ENCODE data around the gene ITGA8. TPM values are rescaled to one million over a fixed set of nuclear protein-coding genes. Genes with fewer than 3 reads are reported as not detected.
"Not testable (repeated sequence)": the region's sequence is repeated elsewhere in the genome, so short reads cannot be mapped to it uniquely, and the experiment has no call there.

ITGA8 gene
- total and polyA plus RNA-seq, 4 donors = 149 to 885 (median 426) TPM

GRCh38 chr10:15485027-15485426, 234.7 kb downstream of the ITGA8 start:
- no peaks in the 10 kb centered on the region for H3K9me3 ChIP-seq (ENCODE audit: control insufficient read depth, low read length)
- H3K4me1 ChIP-seq (ENCODE audit: control insufficient read depth in 1 of 2, insufficient read depth in 2 of 2, low read length in 2 of 2) = peaks cover 5 to 6% of the 10 kb centered on the region in 2 donors
- ATAC-seq (ENCODE audit: low FRiP score) = no peak
- DNase-seq = no peak
- no peak overlapping the region for H3K4me3 ChIP-seq (ENCODE audit: low read length in 2 of 2)
- intact Hi-C loops (cut with DNase I) = loop anchor here (2.0 to 10.0 kb wide), 6 partner anchors 44 to 310 kb away; no protein-coding TSS in a partner anchor
- H3K36me3 ChIP-seq (ENCODE audit: control insufficient read depth in 1 of 2, insufficient read depth in 2 of 2, low read length in 1 of 2) = no peaks in the 10 kb centered on the region
- 4 to 8% methylated on average over 3 of the region's 3 CpGs for WGBS, 2 donors
- H3K27me3 ChIP-seq (ENCODE audit: control insufficient read depth in 1 of 2, insufficient read depth in 2 of 2, low read length in 1 of 2) = no peaks in the 10 kb centered on the region
- H3K27ac ChIP-seq (ENCODE audit: low read depth in 1 of 2, low read length in 2 of 2) = peak overlapping the region; percentile 72 to 95

DNA sequence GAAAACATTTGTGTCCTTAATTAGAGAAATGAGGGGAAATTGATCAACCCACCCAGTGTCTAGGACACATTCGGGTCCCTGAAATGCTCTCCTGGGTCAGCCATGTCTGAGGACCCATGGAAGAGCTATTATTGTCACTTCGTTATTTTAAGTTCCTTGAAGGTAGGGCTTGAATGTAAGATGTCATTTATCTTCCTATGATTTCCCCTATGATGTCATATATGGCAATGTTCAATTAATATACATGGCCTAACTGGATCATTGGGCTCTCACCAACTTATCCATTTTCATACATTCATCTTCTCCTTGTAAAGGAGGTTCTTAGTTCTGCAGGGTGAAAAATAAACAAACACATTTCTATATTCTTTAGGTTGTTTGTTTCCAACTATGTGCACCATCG, 235.6 kb downstream of the ITGA8 start:
- Histone ChIP-seq H3K4me1 (ENCODE audit: control insufficient read depth in 1 of 2, insufficient read depth in 2 of 2, low read length in 2 of 2) (peaks cover 5 to 6% of the 10 kb centered on the region in 2 donors), H3K36me3 (ENCODE audit: control insufficient read depth in 1 of 2, insufficient read depth in 2 of 2, low read length in 1 of 2) (no peaks in the 10 kb centered on the region), H3K27ac (ENCODE audit: low read depth in 1 of 2, low read length in 2 of 2) (peak overlapping the region; percentile 83 to 90), H3K9me3 (ENCODE audit: control insufficient read depth, low read length) (no peaks in the 10 kb centered on the region), H3K27me3 (ENCODE audit: control insufficient read depth in 1 of 2, insufficient read depth in 2 of 2, low read length in 1 of 2) (no peaks in the 10 kb centered on the region), H3K4me3 (ENCODE audit: low read length in 2 of 2) (no peak overlapping the region)
- intact Hi-C loops (cut with DNase I) = loop anchor here in 1 of 2 donors (2.0 to 10.0 kb wide), 2 partner anchors 43 to 311 kb away; no protein-coding TSS in a partner anchor
- DNase-seq (no peak), ATAC-seq (ENCODE audit: low FRiP score) (no peak)
- WGBS, 2 donors = 60 to 61% methylated on average over 3 of the region's 3 CpGs

DNA sequence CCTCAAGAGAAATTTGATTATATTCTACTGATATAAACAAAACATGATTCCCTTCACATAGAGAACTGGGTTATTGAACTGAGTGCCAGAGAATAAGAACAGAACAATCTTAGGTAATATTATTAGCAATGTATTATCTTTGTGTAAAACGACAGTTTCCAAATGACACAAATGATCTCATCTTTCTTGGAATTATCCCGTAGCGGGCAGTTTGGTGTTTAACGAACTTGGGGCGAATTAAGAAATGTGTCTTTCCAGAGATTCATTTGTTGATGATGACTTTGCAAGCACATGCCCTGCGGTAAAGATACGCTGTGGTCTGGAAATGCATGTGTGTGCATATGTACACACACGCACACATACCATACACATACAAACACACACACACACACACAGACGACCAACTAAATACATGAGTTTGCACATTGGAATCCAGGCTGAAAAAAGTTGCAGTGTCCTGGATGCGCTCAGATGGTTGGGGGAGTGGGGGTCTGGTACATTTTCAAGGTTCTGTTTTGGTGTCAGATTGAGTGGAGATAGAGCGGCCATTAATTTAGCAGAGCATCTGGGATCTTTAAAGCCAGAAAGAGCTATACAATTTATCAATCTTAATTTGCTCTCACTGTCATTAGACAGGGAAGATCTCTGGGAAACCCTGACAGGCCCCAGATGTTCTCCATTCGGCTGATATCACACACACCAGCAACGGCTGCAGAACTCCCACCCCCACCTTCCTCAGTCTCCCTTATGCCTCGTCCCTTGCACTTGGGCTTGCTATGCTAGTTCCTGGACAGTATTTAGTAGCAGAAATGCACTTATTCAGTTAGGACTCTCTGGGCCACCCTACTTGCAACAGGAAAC, 236.3 kb downstream of the ITGA8 start:
- 19 to 23% methylated on average over 14 of the region's 14 CpGs for WGBS, 2 donors
- Histone ChIP-seq H3K4me1 (ENCODE audit: control insufficient read depth in 1 of 2, insufficient read depth in 2 of 2, low read length in 2 of 2) (peaks cover 5 to 6% of the 10 kb centered on the region in 2 donors), H3K9me3 (ENCODE audit: control insufficient read depth, low read length) (no peaks in the 10 kb centered on the region), H3K27me3 (ENCODE audit: control insufficient read depth in 1 of 2, insufficient read depth in 2 of 2, low read length in 1 of 2) (no peaks in the 10 kb centered on the region), H3K36me3 (ENCODE audit: control insufficient read depth in 1 of 2, insufficient read depth in 2 of 2, low read length in 1 of 2) (no peaks in the 10 kb centered on the region), H3K4me3 (ENCODE audit: low read length in 2 of 2) (no peak overlapping the region), H3K27ac (ENCODE audit: low read depth in 1 of 2, low read length in 2 of 2) (peak overlapping the region; percentile 83 to 90)
- ATAC-seq (ENCODE audit: low FRiP score) (no peak), DNase-seq (no peak)
- intact Hi-C loops (cut with DNase I) = loop anchor here in 1 of 2 donors (2.0 to 10.0 kb wide), 2 partner anchors 43 to 311 kb away; no protein-coding TSS in a partner anchor

- H3K4me3 ChIP-seq (ENCODE audit: low read length in 2 of 2) = no peak overlapping the region
- no peak overlapping the region for H3K27ac ChIP-seq (ENCODE audit: low read depth in 1 of 2, low read length in 2 of 2)
Observed at GRCh38 chr10:15482156-15482555, 237.6 kb downstream of the ITGA8 start.

DNA sequence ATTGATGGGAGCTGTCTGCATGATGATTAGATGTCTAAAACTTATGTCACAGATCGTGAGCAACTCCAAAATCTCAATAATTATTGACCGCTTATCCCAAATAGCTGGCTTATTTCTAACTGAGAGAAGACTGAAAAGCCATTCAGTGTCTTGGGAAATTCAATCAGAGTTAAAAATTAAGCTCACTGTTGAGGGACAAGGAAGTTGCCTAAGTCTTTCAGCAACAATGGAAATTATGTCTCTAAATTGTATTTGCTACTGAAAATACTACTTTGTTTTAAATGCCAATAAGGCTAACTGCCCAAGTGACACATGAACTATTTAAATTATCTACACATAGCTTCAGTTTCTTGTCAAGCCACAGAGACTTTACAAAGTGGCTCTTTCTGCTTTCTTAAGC, 240.8 kb downstream of the ITGA8 start:
- 91 to 95% methylated on average over 2 of the region's 2 CpGs for WGBS, 2 donors
- Histone ChIP-seq H3K27ac (ENCODE audit: low read depth in 1 of 2, low read length in 2 of 2) (no peak overlapping the region), H3K36me3 (ENCODE audit: control insufficient read depth in 1 of 2, insufficient read depth in 2 of 2, low read length in 1 of 2) (no peaks in the 10 kb centered on the region), H3K27me3 (ENCODE audit: control insufficient read depth in 1 of 2, insufficient read depth in 2 of 2, low read length in 1 of 2) (no peaks in the 10 kb centered on the region), H3K4me1 (ENCODE audit: control insufficient read depth in 1 of 2, insufficient read depth in 2 of 2, low read length in 2 of 2) (peaks cover 6 to 9% of the 10 kb centered on the region in 2 donors), H3K9me3 (ENCODE audit: control insufficient read depth, low read length) (no peaks in the 10 kb centered on the region), H3K4me3 (ENCODE audit: low read length in 2 of 2) (no peak overlapping the region)
- no peak for ATAC-seq (ENCODE audit: low FRiP score)
- intact Hi-C loops (cut with DNase I) = no loop called here
- DNase-seq = no peak

More at GRCh38 chr10:15482156-15482555, 237.6 kb downstream of the ITGA8 start:
- intact Hi-C loops (cut with DNase I) = loop anchor here in 1 of 2 donors (10.0 kb wide), 1 partner anchor 313 kb away; no protein-coding TSS in a partner anchor
- H3K36me3 ChIP-seq (ENCODE audit: control insufficient read depth in 1 of 2, insufficient read depth in 2 of 2, low read length in 1 of 2) = no peaks in the 10 kb centered on the region
- H3K27me3 ChIP-seq (ENCODE audit: control insufficient read depth in 1 of 2, insufficient read depth in 2 of 2, low read length in 1 of 2) = no peaks in the 10 kb centered on the region
- H3K9me3 ChIP-seq (ENCODE audit: control insufficient read depth, low read length) = no peaks in the 10 kb centered on the region
- DNase-seq = no peak
- H3K4me1 ChIP-seq (ENCODE audit: control insufficient read depth in 1 of 2, insufficient read depth in 2 of 2, low read length in 2 of 2) = peaks cover 6% of the 10 kb centered on the region in 2 donors
- WGBS, 2 donors = 3% methylated on average over 2 of the region's 2 CpGs
- ATAC-seq (ENCODE audit: low FRiP score) = peak; percentile 31

DNA sequence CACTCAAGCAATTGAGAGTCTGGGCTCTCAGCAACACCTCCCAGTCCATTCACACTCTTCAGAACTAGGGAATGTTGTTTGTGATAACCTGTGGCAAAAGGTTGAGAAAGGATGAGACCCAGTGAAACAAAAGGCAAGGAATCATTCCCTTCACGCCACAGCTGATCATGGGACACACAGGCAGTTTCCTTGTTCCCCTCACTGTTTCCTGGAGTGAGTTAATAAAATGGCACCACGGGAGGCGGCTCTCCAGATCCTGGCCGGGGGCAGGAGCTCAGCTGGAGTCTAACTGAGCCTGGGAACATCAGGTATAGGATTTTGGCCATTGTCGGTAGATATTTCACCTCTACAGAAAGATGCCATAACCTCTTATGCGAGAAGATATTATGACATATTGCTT, 241.3 kb downstream of the ITGA8 start:
- ATAC-seq (ENCODE audit: low FRiP score) (no peak), DNase-seq (no peak)
- no peak overlapping the region for H3K4me3 ChIP-seq (ENCODE audit: low read length in 2 of 2)
- no peak overlapping the region for H3K27ac ChIP-seq (ENCODE audit: low read depth in 1 of 2, low read length in 2 of 2)
- peaks cover 6 to 7% of the 10 kb centered on the region in 2 donors for H3K4me1 ChIP-seq (ENCODE audit: control insufficient read depth in 1 of 2, insufficient read depth in 2 of 2, low read length in 2 of 2)
- H3K9me3 ChIP-seq (ENCODE audit: control insufficient read depth, low read length) = no peaks in the 10 kb centered on the region
- H3K36me3 ChIP-seq (ENCODE audit: control insufficient read depth in 1 of 2, insufficient read depth in 2 of 2, low read length in 1 of 2) = no peaks in the 10 kb centered on the region
- no peaks in the 10 kb centered on the region for H3K27me3 ChIP-seq (ENCODE audit: control insufficient read depth in 1 of 2, insufficient read depth in 2 of 2, low read length in 1 of 2)
- WGBS, 2 donors = 87 to 90% methylated on average over 6 of the region's 6 CpGs
- intact Hi-C loops (cut with DNase I) = no loop called here

GRCh38 chr10:15476337-15476736, 243.4 kb downstream of the ITGA8 start:
- DNase-seq (no peak), ATAC-seq (ENCODE audit: low FRiP score) (no peak)
- Histone ChIP-seq H3K27ac (ENCODE audit: low read depth in 1 of 2, low read length in 2 of 2) (peak overlapping the region in 1 of 2 donors; percentile 82), H3K9me3 (ENCODE audit: control insufficient read depth, low read length) (no peaks in the 10 kb centered on the region), H3K27me3 (ENCODE audit: control insufficient read depth in 1 of 2, insufficient read depth in 2 of 2, low read length in 1 of 2) (no peaks in the 10 kb centered on the region), H3K4me1 (ENCODE audit: control insufficient read depth in 1 of 2, insufficient read depth in 2 of 2, low read length in 2 of 2) (peaks cover 0 to 11% of the 10 kb centered on the region in 2 donors), H3K36me3 (ENCODE audit: control insufficient read depth in 1 of 2, insufficient read depth in 2 of 2, low read length in 1 of 2) (no peaks in the 10 kb centered on the region), H3K4me3 (ENCODE audit: low read length in 2 of 2) (no peak overlapping the region)
- 90% methylated on average over 4 of the region's 4 CpGs for WGBS, 2 donors
- intact Hi-C loops (cut with DNase I) = no loop called here

- H3K9me3 ChIP-seq (ENCODE audit: control insufficient read depth, low read length); intact Hi-C loops (cut with DNase I); ATAC-seq (ENCODE audit: low FRiP score); DNase-seq; H3K4me3 ChIP-seq (ENCODE audit: low read length in 2 of 2); H3K27ac ChIP-seq (ENCODE audit: low read depth in 1 of 2, low read length in 2 of 2); H3K36me3 ChIP-seq (ENCODE audit: control insufficient read depth in 1 of 2, insufficient read depth in 2 of 2, low read length in 1 of 2); H3K27me3 ChIP-seq (ENCODE audit: control insufficient read depth in 1 of 2, insufficient read depth in 2 of 2, low read length in 1 of 2): not testable (repeated sequence)
- H3K4me1 ChIP-seq (ENCODE audit: control insufficient read depth in 1 of 2, insufficient read depth in 2 of 2, low read length in 2 of 2) = peaks cover 0 to 11% of the 10 kb centered on the region in 2 donors
Observed at GRCh38 chr10:15475439-15475838, 244.3 kb downstream of the ITGA8 start.

DNA sequence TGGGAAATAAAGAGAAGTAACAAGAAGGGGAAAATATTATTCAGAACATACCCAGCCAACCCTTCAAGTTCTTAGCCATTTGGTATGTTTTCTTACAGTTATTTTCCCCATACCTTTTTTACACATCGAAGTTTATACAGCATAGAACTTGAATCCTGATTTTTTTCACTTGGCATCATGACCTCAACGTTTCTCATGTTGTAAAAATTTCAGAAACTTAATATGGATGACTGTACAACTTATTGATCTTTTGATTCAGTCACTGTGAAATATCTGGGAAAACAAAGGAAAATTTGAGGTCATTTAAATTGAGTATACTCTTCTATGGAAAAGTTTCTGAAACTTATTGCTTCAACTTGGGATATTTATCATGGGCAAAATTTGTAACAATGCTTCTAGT, 245.1 kb downstream of the ITGA8 start:
- H3K27me3 ChIP-seq (ENCODE audit: control insufficient read depth in 1 of 2, insufficient read depth in 2 of 2, low read length in 1 of 2) = no peaks in the 10 kb centered on the region
- DNase-seq (no peak), ATAC-seq (ENCODE audit: low FRiP score) (no peak)
- no peaks in the 10 kb centered on the region for H3K9me3 ChIP-seq (ENCODE audit: control insufficient read depth, low read length)
- no peak overlapping the region for H3K27ac ChIP-seq (ENCODE audit: low read depth in 1 of 2, low read length in 2 of 2)
- peaks cover 0 to 11% of the 10 kb centered on the region in 2 donors for H3K4me1 ChIP-seq (ENCODE audit: control insufficient read depth in 1 of 2, insufficient read depth in 2 of 2, low read length in 2 of 2)
- H3K36me3 ChIP-seq (ENCODE audit: control insufficient read depth in 1 of 2, insufficient read depth in 2 of 2, low read length in 1 of 2) = no peaks in the 10 kb centered on the region
- H3K4me3 ChIP-seq (ENCODE audit: low read length in 2 of 2) = no peak overlapping the region
- WGBS, 2 donors = 68 to 69% methylated on average over 2 of the region's 2 CpGs
- intact Hi-C loops (cut with DNase I) = no loop called here
